PFSK-1 (cell line): ENCODE data around the gene TLK1.

Source experiments
- FOXP2 ChIP-seq: optimal IDR thresholded peaks from 2 replicates; pipeline ENCODE3; 2011; ENCODE audit warnings: borderline replicate concordance, control low read depth, inconsistent platforms; ENCODE audit not compliant: insufficient read depth; ENCODE audit errors: extremely low read length, extremely low read depth
- POLR2AphosphoS5 ChIP-seq: IDR thresholded peaks from 2 replicates; pipeline ENCODE4 v1.6.1; 2012; ENCODE audit warnings: low read depth, mild to moderate bottlenecking, control low read depth, low read length, moderate library complexity
- REST ChIP-seq, 2 experiments: IDR thresholded peaks; 2 replicates each; pipeline versions ENCODE4 v1.6.1 to v1.8.0; 2011 to 2012; ENCODE audit warnings: low read depth in 2 of 2, low read length in 2 of 2, control low read depth in 1 of 2, inconsistent platforms in 1 of 2, mild to moderate bottlenecking in 1 of 2, moderate library complexity in 1 of 2; ENCODE audit not compliant: insufficient read depth in 1 of 2
- SIN3A ChIP-seq: IDR thresholded peaks from 2 replicates; pipeline ENCODE4 v1.6.1; 2012; ENCODE audit warnings: mild to moderate bottlenecking, low read length, moderate library complexity, borderline replicate concordance; ENCODE audit not compliant: insufficient read depth
- TAF1 ChIP-seq: IDR thresholded peaks from 2 replicates; pipeline ENCODE4 v1.6.1; 2012; ENCODE audit warnings: low read length, control low read depth, borderline replicate concordance; ENCODE audit not compliant: insufficient read depth

GRCh38 chr2:171042253-171042969 lies 118.3 kb downstream of the TLK1 start:
- TF ChIP-seq TAF1: no peak
- TF ChIP-seq POLR2AphosphoS5: no peak
- no peak for TF ChIP-seq SIN3A
- TF ChIP-seq REST (IDR thresholded peaks at IDR 0.05; ENCODE audit: insufficient read depth in 1 of 2, low read depth in 2 of 2, low read length in 2 of 2): no peak
- no peak for TF ChIP-seq FOXP2
